Panc1 (cell line): ENCODE results near the gene KRT78. TPM values are rescaled to one million over a fixed set of nuclear protein-coding genes. Genes with fewer than 3 reads are reported as not detected.

Experiments used
- ATAC-seq: fragments of 200-7000 bp; cut with Tn5 transposase; 2 replicates; pipeline ENCODE4 v1.9.1; 2020; ENCODE audit warnings: mild to moderate bottlenecking, moderate library complexity
- BruUV-seq: library from RNA; stranded (reverse); fragments of 400-500 nt; replicated peaks from 2 replicates; lab custom pipeline; 2021; lab: Mats Ljungman, UMichigan
- CTCF ChIA-PET: fragments of 300-600 bp; sonication (Branson Sonifier 250); formaldehyde crosslinking; loops from one replicate; lab custom pipeline; 2022; ENCODE audit warnings: antibody characterized with exemption; lab: Charles Lee
- POLR2A ChIA-PET: fragments of 300-600 bp; sonication (Branson Sonifier 250); formaldehyde crosslinking; loops from one replicate; lab custom pipeline; 2022; ENCODE audit warnings: antibody characterized with exemption; lab: Charles Lee
- DNase-seq: peaks from one replicate; pipeline ENCODE4 v3.0.0-alpha.2; 2010; ENCODE audit warnings: low read depth, low spot score
- H3K27ac ChIP-seq: 2 replicates; pipeline ENCODE4 v1.5.1; 2011; ENCODE audit warnings: mild to moderate bottlenecking, low read length, inconsistent platforms
- H3K27me3 ChIP-seq: fragments of 200-500 bp; sonication (Bioruptor generic); 2 replicates; pipeline ENCODE4 v1.6.0; 2014; ENCODE audit warnings: low read length, inconsistent platforms; ENCODE audit not compliant: control insufficient read depth, insufficient read depth
- H3K36me3 ChIP-seq: fragments of 200-500 bp; sonication (Bioruptor generic); 2 replicates; pipeline ENCODE4 v1.5.1; 2014; ENCODE audit warnings: inconsistent platforms, mild to moderate bottlenecking, low read length, moderate library complexity; ENCODE audit not compliant: control insufficient read depth, insufficient read depth
- H3K4me1 ChIP-seq: 2 replicates; pipeline ENCODE4 v1.5.1; 2011; ENCODE audit warnings: inconsistent platforms, mild to moderate bottlenecking, low read length, moderate library complexity; ENCODE audit not compliant: control insufficient read depth, insufficient read depth
- H3K4me3 ChIP-seq, 2 experiments: 2 replicates each; pipeline ENCODE4 v1.5.1; 2011 to 2012; ENCODE audit warnings: low read depth in 2 of 2, low read length in 2 of 2, mild to moderate bottlenecking in 2 of 2, inconsistent platforms in 1 of 2, moderate library complexity in 1 of 2
- H3K9me3 ChIP-seq: fragments of 200-500 bp; sonication (Bioruptor generic); 2 replicates; pipeline ENCODE4 v1.5.1; 2014; ENCODE audit warnings: low read depth, mild to moderate bottlenecking, inconsistent platforms, low read length, moderate library complexity; ENCODE audit not compliant: control insufficient read depth, insufficient read depth
- TCF7L2 ChIP-seq: IDR thresholded peaks from 2 replicates; pipeline ENCODE4 v1.6.1; 2011; ENCODE audit warnings: mild to moderate bottlenecking, low read depth, low read length, inconsistent platforms
- in situ Hi-C: cut with HindIII; loops from 2 replicates; pipeline ENCODE4 v1.10.0; 2016; ENCODE audit warnings: low sequenced_read_pairs, low pct_unique_long_range_greater_than_20kb
- intact Hi-C: fragments of 100-400 bp; cut with micrococcal nuclease; formaldehyde crosslinking; loops from one replicate; pipeline ENCODE4 v1.10.0; 2022; ENCODE audit not compliant: unreplicated experiment
- total RNA-seq: library from RNA; stranded (reverse); gene quantifications from one replicate; pipeline ENCODE4 v1.2.1, GENCODE V29; 2021; ENCODE audit not compliant: unreplicated experiment
- TF ChIP-seq, protein P1 (sequence below): fragments of 450-650 bp; IDR thresholded peaks from 2 replicates; pipeline ENCODE4 v1.5.1; 2017; ENCODE audit warnings: mild to moderate bottlenecking

Gene KRT78
- total RNA-seq, 1 experiment from 2014 or later = not detected

DNA sequence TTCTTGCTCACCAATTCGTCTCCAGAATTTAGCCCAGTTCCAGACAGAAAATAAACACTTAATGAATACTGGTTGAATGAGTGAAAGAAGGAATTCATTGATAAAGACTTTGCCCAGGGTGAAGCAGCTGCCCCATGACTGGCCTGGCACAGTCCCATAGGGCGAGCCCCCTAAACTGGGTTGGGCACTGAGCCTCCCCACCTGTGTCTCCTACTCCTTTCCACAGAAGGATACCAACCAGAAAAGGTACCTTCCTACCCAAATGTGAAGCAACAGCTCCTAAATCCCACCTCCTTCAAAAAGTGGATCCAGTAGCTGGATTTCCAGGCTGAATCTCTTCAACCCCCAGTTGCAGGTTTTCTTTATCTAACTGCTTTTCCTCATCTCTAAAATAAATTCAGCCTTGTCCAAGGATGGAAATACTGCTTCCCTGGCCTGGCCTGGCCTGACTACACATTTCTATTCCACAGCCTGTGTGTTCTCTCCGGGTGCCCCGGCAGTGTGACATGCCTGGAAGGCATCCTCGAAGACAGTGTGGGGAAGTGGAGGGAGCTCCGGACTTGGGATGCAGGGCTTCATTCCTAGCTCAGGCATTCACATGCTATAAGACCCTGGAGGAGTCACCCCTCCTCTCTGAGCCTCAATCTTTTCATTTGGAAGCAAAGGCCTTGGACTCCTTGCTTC, 60.5 kb downstream of the KRT78 start:
- no peaks in the 10 kb centered on the region for H3K4me1 ChIP-seq
- intact Hi-C loops = no loop called here
- in situ Hi-C loops = no loop called here
- H3K4me3 ChIP-seq = no peak overlapping the region
- ChIA-PET POLR2A (no interaction called here), CTCF (interaction anchor here (0.5 to 0.7 kb wide), 2 partner anchors 82 to 209 kb away, joined by 3 to 5 read pairs; no protein-coding TSS in a partner anchor)
- no peak for ATAC-seq
- no TSS peak for BruUV-seq
- no peaks in the 10 kb centered on the region for H3K9me3 ChIP-seq
- DNase-seq = no peak
- TF ChIP-seq TCF7L2 = no peak
- TF ChIP-seq, protein P1, sequence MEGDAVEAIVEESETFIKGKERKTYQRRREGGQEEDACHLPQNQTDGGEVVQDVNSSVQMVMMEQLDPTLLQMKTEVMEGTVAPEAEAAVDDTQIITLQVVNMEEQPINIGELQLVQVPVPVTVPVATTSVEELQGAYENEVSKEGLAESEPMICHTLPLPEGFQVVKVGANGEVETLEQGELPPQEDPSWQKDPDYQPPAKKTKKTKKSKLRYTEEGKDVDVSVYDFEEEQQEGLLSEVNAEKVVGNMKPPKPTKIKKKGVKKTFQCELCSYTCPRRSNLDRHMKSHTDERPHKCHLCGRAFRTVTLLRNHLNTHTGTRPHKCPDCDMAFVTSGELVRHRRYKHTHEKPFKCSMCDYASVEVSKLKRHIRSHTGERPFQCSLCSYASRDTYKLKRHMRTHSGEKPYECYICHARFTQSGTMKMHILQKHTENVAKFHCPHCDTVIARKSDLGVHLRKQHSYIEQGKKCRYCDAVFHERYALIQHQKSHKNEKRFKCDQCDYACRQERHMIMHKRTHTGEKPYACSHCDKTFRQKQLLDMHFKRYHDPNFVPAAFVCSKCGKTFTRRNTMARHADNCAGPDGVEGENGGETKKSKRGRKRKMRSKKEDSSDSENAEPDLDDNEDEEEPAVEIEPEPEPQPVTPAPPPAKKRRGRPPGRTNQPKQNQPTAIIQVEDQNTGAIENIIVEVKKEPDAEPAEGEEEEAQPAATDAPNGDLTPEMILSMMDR = no peak
- H3K27ac ChIP-seq = no peak overlapping the region
- peaks cover 7% of the 10 kb centered on the region for H3K27me3 ChIP-seq
- H3K36me3 ChIP-seq = no peaks in the 10 kb centered on the region

Other genes starting within 250 kb of the KRT78 start
- not detected for gene KRT72, start 247.5 kb downstream of the KRT78 start, total RNA-seq
- gene KRT73, start 230.4 kb downstream of the KRT78 start, total RNA-seq = not detected
- gene KRT2, start 196.8 kb downstream of the KRT78 start, total RNA-seq = 0.33 TPM
- gene KRT1, start 168.6 kb downstream of the KRT78 start, total RNA-seq = not detected
- gene KRT77, start 145.5 kb downstream of the KRT78 start, total RNA-seq = not detected
- gene KRT76, start 71.6 kb downstream of the KRT78 start, total RNA-seq = not detected
- gene KRT3, start 52.9 kb downstream of the KRT78 start, total RNA-seq = not detected
- 0.15 TPM for gene KRT4, start 34.9 kb downstream of the KRT78 start, total RNA-seq
- not detected for gene KRT79, start 14.7 kb downstream of the KRT78 start, total RNA-seq
- 6,125 TPM for gene KRT8, start 56.1 kb upstream of the KRT78 start, total RNA-seq
- gene KRT18, start 100.1 kb upstream of the KRT78 start, total RNA-seq = 4,079 TPM
- 351 TPM for gene EIF4B, start 157.5 kb upstream of the KRT78 start, total RNA-seq
- 48.1 TPM for gene TNS2, start 201.1 kb upstream of the KRT78 start, total RNA-seq
- gene SPRYD3, start 230.4 kb upstream of the KRT78 start, total RNA-seq = 25.0 TPM
- 4.7 TPM for gene IGFBP6, start 248.7 kb upstream of the KRT78 start, total RNA-seq